ENCODE measurements around the gene ZBTB7C.

The ZBTB7C gene

GRCh38 chr18:48084041-48084757 is 325.0 kb downstream of the ZBTB7C start:
- DNase-seq (ENCODE audit: low read depth) = no peak

GRCh38 chr18:48080546-48080945 is 328.6 kb downstream of the ZBTB7C start:
- DNase-seq (ENCODE audit: low read depth) = no peak

GRCh38 chr18:48079885-48080284 is 329.3 kb downstream of the ZBTB7C start:
- DNase-seq (ENCODE audit: low read depth) = no peak

- no peak for DNase-seq (ENCODE audit: low read depth)
These were observed 330.7 kb downstream of the ZBTB7C start for GRCh38 chr18:48078448-48078847.

GRCh38 chr18:48077291-48077690 is 331.9 kb downstream of the ZBTB7C start:
- DNase-seq (ENCODE audit: low read depth) = no peak

GRCh38 chr18:48076461-48076860 is 332.7 kb downstream of the ZBTB7C start:
- no peak for DNase-seq (ENCODE audit: low read depth)

GRCh38 chr18:48075707-48076093 is 333.5 kb downstream of the ZBTB7C start:
- DNase-seq (ENCODE audit: low read depth) = no peak

- no peak for DNase-seq (ENCODE audit: low read depth)
These were observed 334.1 kb downstream of the ZBTB7C start for GRCh38 chr18:48074929-48075706.

- DNase-seq (ENCODE audit: low read depth) = no peak
These were observed 335.8 kb downstream of the ZBTB7C start for GRCh38 chr18:48073211-48073930.

- no peak for DNase-seq (ENCODE audit: low read depth)
These were observed 336.6 kb downstream of the ZBTB7C start for GRCh38 chr18:48072428-48073204.

- DNase-seq (ENCODE audit: low read depth) = no peak
These were observed 340.2 kb downstream of the ZBTB7C start for GRCh38 chr18:48068916-48069445.

GRCh38 chr18:48066225-48066652 is 342.9 kb downstream of the ZBTB7C start:
- no peak for DNase-seq (ENCODE audit: low read depth)

- no peak for DNase-seq (ENCODE audit: low read depth)
These were observed 343.6 kb downstream of the ZBTB7C start for GRCh38 chr18:48065601-48065995.

- no peak for DNase-seq (ENCODE audit: low read depth)
These were observed 344.1 kb downstream of the ZBTB7C start for GRCh38 chr18:48064978-48065600.

GRCh38 chr18:48061781-48062570 is 347.2 kb downstream of the ZBTB7C start:
- no peak for DNase-seq (ENCODE audit: low read depth)

GRCh38 chr18:48060970-48061369 is 348.2 kb downstream of the ZBTB7C start:
- no peak for DNase-seq (ENCODE audit: low read depth)

- DNase-seq (ENCODE audit: low read depth) = no peak
These were observed 348.8 kb downstream of the ZBTB7C start for GRCh38 chr18:48060346-48060745.

GRCh38 chr18:48059455-48060010 is 349.6 kb downstream of the ZBTB7C start:
- no peak for DNase-seq (ENCODE audit: low read depth)

- no peak for DNase-seq (ENCODE audit: low read depth)
These were observed 350.7 kb downstream of the ZBTB7C start for GRCh38 chr18:48058486-48058885.

- DNase-seq (ENCODE audit: low read depth) = no peak
These were observed 352.2 kb downstream of the ZBTB7C start for GRCh38 chr18:48057018-48057417.

Measured in activated gamma-delta T cell treated with anti-CD3 and anti-CD28 coated beads, Interleukin-2, amount 50 U/mL, for 16 hours (primary cell).